Renal cortex interstitium (tissue), 3 donors: ENCODE results near the gene ZNF354C. TPM values are rescaled to one million over a fixed set of nuclear protein-coding genes. Genes with fewer than 3 reads are reported as not detected.

ENCODE experiments used
- polyA plus RNA-seq, 3 donors: library from polyadenylated mRNA; unstranded; fragments of 120-200 nt; gene quantifications; one replicate each; pipeline ENCODE4 v1.2.1, GENCODE V29; 2013; ENCODE audit not compliant: insufficient read length in 3 of 3

Gene ZNF354C
- polyA plus RNA-seq, 3 donors: 15.7 to 20.0 (median 17.4) TPM

Other genes with a start within 250 kb of the ZNF354C start
- gene ZNF354B, start 200.4 kb upstream of the ZNF354C start, polyA plus RNA-seq: 10 to 100 TPM; 22.6 to 34.2 (median 24.0) TPM
- gene ZFP2, start 164.5 kb upstream of the ZNF354C start, polyA plus RNA-seq: 1 to 10 TPM; 6.4 to 8.3 (median 7.9) TPM
- gene ZNF454, start 119.2 kb upstream of the ZNF354C start, polyA plus RNA-seq: 1 to 10 TPM; 7.0 to 7.3 (median 7.0) TPM
- 1 to 10 TPM in 2 of 3 donors, under 1 TPM in 1; 0.69 to 1.9 (median 1.0) TPM for gene GRM6, start 65.1 kb upstream of the ZNF354C start, polyA plus RNA-seq
- gene ZNF879, start 36.6 kb upstream of the ZNF354C start, polyA plus RNA-seq: 1 to 10 TPM; 7.9 to 8.7 (median 8.5) TPM